Activated CD8-positive, alpha-beta memory T cell treated with anti-CD3 and anti-CD28 coated beads for 1 hour (primary cell): Measurements from ENCODE around the gene SLC14A1.

Experiments used
- DNase-seq, 2 donors: peaks; one replicate each; pipeline ENCODE4 v3.0.0-alpha.2; 2020; ENCODE audit warnings: low read depth in 1 of 2; ENCODE audit errors: extremely low read depth in 1 of 2

The SLC14A1 gene

DNA sequence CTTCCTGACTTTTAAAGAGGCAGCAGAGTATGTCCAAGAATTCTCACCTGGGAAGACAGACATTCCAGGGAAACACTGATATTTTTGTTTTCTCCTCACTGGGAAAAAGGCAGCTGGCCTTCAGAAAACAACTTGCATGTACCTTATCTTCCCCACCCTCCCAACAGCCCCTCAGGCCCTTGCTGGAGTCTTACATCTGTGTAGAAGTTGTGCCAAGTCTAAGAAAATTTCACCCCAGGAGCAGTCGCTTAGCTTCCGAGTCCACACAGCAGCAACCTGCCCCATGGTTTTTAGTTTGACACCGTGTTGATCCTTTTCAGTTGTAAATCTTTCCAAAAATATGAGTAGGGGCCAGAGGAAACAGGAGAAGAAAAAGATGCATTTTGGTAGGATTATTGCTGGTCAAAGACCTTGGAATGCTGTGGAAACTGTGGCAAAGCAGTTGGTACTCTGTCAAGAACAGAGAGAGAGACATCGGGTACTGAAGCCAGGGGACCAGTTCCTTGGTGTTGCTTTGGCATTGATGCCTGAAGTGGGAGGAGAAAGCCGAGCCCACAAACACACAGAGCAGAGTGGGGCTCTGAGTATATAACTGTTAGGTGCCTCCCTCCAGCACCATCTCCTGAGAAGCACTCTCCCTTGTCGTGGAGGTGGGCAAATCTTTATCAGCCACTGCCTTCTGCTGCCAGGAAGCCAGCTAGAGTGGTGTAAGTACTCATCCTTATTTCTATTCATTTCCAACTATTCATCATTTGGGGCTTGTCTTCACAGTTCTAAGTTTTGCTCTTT, at the start of gene SLC14A1:
SLC14A1 (plus strand) TSS at position 615 of the 789 bp plus-strand sequence. CDS start 6,140 bp downstream, outside the sequence.
- DNase-seq, result no peak

DNA sequence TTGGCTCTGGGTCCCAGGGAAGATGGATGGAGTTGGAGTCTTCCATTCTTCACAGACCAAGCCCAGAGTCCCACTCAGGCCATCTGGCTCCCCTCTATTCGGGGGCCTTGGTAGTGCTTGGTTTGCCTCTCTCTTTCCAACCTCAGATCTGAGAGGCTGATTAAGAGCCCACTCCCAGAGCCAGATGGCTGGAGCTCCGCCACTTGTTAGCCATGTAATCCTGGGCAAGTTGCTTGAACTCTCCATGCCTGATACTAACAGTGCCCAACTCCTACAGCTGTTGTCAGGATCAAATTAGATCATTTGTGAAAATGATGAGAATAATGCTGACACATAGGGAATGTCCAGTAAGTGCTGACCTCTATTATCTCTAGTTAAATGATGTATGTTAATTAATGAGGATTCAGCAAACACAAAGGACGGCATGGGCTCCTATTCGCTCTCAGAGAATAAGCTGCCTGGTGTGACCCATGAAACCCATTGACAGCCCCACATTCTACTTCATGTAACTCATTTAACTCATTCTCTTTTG, 46.6 kb upstream of the SLC14A1 start:
- DNase-seq, result no peak

DNA sequence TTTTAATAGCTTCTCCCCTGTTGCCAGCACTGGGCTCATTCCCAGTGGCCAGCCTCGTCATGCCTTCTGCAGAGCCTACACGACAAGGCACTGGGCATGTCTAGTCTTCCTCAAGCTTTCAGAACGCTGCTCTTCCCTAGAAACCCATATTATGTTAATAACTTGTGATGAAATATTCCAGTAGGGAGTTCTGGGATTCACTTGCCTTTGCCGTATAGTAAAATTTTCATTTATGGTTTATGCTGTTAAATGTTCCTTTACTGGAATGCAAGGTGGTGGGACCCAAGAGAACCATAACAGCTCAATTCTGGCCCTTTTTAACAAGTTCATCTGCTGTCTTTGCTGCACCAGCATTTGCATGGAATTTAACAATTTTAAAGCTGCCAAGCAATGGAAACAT, 45.5 kb upstream of the SLC14A1 start:
- DNase-seq, result no peak

DNA sequence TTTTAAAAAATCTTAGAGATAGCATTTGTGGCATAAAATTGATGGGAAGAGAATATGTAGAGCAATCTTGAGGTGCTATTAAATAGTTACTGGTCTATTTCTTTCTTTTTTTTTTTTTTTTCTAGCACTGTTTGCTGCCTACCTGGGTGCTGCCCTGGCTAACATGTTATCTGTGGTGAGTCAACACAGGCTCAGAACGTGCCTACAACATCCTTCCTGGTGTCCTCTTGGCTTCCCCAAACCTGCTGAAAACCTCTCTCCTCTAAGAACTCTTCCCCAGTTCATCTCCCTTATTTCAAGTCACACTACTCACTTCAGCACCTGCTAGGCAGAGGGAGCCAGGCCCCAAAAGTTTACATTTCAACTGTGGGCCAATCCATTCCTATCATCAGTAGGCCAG, 45.1 kb upstream of the SLC14A1 start:
- DNase-seq, result no peak

DNA sequence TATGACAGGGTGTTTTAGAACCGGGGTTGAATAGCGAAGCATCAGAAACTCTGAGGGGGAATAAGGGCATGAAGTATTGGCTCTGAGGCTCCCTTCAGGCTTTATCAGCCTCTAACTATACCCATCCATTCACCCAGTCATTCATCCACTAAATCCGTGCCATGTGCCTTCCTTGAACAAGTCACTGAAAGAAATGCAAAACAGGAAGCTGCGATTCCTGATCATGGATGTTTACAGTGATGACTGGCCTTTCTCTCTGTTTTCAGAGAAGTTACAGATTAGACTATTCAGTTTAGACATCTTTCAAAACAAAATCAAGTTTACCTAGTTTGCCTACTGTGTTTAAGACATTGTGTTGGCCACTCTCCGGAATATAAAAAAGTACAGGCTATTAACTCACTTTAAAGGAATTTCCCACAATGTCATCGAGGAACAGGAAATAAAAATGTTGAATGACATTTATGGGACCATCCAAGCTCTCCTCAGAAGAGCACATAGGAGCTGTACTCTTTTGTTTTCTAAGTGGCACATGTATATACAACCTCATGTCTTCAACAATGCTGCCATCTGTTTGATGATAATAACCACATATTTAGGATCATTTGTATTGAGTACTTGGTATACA, 43.8 kb upstream of the SLC14A1 start:
- no peak for DNase-seq

DNA sequence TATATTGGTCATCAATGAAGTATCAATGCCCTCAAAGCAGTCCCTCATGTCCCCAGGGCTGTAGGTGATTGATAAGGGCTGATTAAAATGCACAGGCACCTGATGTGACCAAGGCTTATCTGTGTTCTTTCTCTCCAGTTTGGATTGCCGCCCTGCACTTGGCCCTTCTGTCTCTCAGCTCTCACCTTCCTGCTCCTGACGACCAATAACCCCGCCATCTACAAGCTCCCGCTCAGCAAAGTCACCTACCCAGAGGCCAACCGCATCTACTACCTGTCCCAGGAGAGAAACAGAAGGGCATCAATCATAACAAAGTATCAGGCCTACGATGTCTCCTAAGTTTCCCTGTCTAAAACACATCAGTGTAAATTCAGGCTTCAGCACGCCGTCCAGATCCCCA, 41.8 kb upstream of the SLC14A1 start:
- DNase-seq, result no peak

DNA sequence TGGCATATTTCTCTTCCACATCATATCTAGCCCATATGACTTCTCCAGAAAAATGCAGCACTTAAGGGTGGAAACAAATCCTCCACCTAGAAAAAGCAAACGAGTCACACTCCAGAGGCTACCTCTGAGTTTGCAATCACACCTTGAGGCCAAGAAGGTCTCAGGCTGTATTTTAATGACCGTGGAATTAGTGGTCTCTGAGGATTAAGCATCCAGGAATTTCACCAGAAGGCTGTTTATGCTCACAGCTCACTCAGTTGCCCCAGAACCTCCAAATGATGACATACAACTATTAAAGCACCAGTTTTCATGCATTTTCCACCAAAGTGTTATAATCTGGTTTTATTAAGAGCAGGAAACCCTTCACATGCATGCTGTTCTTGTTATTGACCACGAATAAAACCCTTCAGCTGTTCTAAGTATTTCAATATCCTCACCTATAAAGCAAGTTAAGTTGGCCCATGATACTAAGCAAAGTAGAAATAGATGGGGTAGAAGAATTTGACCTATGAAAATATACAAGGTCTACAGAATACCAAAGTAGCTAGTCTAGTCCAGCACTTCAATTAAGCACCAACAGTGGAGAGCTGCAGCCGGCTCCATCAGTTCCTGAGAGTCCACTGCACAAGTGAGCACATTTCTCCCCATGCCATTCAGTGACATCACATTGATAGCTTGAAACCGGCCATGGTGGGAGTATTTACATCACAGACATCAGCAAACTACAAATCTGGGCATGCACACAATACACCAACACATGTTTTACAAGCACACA, 39.5 kb upstream of the SLC14A1 start:
- no peak for DNase-seq

DNA sequence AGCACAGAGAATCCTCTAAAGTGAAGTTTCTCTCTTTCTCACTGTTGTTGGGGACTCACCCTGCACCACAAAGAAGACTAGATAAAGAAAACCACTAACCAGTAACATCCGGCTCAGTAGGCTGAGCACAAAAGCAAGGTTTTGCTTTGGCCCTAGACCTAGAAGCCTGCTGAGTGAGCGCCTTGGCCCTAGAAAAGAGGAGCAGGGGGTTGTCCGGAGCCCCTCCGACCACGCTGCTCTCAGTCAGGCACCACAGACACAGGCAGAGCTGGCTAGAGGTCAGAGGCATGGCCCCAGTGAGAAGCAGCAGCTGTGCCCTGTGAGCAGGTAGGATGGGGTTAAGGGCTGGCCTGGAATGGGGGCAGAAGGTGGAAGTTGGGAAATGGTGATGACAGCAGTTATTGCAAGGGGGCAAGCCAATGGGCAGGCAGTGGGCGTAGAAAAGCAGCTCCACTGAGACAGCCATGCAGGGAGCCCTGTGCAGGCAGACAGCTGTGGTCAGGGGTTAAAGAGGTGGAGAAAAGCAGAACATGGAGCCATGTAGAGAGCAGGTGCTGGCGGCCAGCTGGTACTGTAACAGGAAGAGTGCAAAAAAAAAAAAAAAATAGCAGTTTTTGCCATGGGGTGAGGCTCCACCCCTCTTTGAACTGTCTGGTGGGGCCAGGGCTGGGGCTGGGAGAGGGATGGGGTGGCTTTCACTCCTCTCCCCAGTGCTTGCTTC, 36.9 kb upstream of the SLC14A1 start:
- DNase-seq, result no peak

DNA sequence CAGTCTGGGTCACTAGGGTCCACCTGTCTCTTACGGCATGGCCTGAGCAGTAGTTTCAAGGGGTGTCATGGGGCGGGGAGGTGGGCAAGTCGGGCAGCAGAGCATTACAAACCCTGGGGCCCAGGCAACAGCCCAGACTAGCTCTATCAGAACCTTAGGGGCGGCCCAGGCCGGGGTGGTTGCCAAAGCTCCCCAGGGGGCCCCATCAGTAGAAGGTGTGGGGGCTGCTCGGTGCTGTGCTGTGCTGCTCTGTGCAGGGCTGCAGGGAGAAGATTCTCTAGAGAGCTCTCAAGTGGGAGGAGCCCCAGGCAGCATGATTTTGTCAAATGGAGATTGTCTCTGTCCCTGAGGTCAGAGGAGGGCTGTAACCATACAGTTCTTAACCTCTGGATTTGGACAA, 36.4 kb upstream of the SLC14A1 start:
- DNase-seq, result no peak

DNA sequence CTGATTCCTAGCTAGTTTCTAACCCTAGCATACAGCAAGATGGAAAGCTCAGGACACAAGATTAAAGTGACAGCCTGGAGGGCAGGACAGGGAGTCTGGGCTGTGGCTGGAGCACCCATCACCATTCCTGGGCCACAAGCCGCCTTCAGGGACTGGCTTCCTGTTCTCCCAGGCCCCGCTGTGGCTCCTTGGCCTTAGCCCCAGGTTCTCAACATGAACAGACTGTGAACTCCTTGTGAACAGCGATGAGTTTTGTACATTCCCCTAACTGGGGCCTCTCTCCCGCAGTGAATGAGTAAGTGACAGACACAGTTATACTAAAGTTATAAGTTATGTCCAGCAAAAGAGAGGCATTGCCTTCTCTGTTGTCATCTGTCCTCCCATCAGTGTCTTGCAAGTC, 35.9 kb upstream of the SLC14A1 start:
- no peak for DNase-seq

DNA sequence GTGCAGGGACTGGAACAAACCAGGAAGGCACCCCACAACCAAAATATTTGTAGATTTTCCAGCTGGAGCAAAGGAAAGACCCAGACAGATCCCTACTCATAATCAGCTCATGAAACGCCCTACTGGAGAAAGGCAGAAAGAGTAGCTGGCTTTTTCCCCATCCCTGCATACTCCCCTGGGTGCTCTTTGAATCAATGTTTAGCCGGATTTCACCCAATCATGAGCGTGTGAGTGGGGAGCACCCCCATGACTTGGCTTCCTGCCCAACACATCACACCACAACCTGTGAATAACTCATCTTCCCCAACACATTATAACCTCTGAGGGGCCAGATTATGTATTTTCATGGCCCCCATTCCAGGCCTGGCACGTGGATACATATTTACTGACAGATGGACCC, 35.1 kb upstream of the SLC14A1 start:
- peak; percentile 30 to 51 for DNase-seq

DNA sequence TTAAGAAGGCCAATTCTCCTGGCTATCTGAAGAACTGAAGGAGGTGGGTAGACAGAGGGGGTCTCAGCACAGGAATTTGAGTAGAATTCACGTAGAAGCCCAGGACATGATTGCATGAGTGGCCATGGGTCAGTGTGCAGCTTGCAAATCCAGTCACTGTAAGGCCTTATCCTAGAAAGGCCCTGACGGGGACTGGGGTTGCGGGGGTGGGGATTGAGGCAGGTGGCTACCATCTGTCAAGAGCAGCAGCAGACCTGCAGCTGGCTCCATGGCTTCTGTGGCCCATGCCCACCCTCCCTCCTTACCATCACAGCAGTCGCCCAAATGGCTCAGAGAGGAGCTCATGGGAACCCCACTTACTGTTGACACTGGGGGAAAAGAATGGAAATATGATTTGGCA, 34.6 kb upstream of the SLC14A1 start:
- no peak for DNase-seq

DNA sequence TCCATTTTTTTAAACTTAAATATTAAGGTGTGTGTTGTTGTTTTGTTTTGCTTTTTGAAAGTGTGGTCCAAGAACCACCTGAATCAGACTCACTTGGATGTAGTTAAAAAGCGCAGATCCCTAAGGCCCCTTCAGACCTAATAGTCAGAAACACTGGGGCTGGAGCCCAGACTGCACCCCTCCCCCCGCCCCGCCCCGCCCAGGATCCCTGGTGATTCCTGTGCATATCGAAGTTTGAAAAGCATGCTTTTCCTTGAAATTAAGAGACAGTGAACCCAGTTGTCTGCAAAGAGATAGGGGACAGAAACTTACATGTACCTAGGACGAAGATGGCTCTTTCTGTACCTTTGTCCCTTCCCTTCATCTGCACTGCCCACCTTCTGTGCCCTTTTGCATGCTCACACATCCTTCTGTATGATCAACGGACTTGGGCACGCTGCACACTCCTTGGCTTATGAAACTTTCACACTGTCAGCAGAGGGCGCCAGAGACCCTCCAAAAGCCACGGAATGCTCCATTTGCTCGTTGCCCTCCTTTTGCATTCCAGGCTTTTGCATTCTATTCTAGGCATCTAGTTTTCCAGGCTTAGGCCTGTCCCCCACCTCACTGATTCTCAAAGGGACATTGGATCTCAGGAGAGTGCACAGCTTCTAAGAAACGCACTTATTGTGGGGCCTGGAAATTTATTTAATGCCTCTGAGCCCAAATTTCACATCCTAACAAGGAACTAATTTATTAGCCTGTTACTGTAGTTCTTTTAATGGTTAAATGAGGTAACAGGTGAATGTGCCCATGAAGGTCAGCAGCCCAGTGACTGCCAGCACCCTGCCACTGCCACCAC, 32.8 kb upstream of the SLC14A1 start:
- DNase-seq, result peak; percentile 55 to 64

DNA sequence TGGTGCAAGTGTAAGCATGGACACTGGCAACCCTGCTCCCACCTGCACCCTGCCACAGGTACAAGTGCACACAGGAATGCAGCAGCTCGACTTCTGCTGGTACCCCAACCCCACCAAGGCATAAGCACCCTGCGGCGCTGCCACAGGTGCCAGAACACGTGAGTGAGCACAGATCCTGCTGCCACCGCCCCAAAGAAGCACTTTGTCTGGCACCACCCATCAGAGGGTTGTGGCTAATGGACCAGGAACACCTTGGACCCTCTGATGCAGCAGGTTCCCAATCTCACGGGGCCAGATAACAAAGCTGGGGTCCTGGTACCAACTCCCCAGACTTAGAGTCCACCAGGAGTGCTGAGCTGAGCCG, 32.2 kb upstream of the SLC14A1 start:
- no peak for DNase-seq

DNA sequence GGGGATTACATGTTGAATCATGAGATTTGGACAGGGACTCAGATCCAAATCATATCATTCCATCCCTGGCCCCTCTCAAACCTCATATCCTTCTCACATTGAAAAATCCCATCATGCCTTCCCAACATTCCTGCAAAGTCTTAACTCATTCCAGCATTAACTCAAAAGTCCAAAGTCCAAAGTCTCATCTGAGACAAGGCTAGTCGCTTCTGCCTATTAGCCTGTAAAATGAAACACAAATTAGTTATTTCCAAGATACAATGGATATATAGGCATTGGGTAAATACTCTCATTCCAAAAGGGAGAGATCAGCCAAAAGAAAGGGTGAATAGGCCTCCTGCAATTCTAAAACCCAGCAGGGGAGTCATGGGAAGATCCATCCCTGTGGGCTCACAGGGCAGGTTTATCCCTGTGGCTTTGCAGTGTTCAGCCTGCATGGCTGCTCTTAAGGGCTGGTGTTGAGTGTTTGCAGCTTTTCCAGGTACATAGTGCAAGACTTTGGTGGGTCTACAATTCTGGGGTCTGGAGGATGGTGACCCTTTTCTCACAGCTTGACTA, 21.2 kb upstream of the SLC14A1 start:
- no peak for DNase-seq

DNA sequence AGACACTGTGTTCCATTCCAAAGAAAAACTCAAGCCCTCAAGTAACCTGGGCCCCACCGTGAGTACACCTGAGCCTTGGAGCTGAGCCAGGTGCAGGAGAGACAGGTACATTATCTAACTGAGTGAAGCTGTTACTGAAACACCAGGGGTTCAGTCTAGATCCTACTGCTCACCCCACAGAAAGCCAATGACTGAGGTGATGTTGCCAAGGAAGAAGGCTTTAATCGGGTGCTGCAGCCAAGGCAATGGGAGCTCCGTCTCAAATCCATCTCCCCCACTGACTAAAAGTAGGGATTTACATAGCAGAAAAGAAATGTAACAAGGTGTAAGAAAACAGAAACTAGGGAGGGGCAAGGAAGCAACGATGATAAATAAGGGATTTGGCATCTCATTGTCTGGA, 15.2 kb upstream of the SLC14A1 start:
- no peak for DNase-seq

DNA sequence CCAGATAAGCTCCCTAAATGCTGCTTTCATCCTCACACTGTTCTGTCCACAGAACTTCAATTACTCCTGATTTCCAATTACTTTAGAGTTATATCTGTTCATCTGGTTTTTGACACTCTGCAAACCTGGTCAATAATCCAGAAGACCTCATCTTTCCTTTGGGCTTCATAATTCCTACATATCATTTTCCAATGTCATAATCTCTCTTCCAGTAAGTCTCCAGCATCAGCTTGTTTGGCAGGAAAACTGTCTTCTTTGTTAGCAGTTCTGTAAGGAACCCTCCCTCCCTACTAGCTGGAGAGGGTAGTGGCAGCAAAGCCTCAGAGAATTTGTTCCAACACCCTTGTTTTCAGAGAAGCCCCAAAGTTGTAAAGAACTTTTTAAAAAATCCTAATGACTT, 11.9 kb upstream of the SLC14A1 start:
- no peak for DNase-seq

DNA sequence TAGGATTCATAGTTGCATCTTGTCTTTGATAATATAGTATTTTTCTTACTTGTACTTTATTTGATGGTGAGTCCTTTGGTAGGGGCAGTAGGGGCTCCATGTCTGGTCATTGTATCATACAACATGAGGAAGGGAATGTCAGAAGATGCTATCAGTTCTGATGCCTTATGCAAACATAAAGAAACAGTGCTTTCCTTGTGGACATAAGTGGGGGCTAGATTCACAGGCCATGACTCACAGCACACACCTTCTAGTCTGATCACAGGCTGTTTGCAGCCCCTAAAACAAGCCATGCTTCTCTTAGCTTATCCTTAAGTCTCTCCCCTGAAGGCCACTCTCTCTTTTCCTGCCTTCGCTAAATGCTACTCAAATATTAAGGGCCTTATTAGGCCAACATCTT, 10.7 kb upstream of the SLC14A1 start:
- no peak for DNase-seq

DNA sequence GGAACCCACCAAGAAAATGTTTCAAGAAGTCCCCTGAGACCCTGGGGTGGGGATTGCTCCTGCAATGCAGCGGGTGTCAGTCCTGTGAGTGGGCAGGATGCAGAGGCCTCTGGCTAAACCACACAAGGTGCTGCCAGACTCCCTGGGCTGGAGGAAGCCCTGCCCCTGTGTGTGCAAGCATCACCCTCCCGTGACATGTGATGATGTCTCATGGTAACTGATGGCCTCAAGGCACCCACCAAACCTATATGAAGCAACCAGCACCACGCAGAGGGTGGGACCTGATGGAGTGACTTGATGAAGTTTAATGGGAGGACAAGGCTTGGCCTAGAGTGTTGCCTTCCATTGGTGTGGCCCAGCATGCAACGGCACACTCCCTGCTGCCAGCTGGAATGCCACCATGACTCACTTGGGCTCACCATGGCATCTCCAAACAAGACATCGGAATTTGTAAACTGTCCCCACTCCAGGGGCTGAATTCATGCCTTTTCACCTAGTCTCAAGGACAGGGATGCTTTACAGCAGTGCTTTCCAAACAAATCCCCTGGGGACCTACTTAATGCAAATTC, 8.7 kb upstream of the SLC14A1 start:
- no peak for DNase-seq

DNA sequence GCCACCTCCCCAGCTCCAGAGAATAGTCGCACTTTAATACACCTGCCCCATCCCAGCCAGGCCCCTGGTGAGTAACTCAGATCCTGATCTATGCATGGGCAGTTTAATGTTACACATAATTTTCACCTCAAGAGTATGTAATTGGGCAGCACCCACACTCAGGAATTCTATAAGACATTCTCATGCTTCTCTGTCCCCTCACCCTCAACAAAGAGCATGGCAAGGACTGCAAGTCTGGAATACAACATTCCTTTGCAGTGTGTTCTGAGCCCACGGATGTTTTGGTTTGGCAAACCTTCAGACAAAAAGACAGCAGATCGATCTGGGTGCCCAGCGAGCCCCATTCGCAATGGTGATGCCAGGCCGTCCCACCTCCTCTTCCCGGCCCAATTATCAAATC, 4.9 kb upstream of the SLC14A1 start:
- DNase-seq, result no peak
